CD4-positive, alpha-beta T cell treated with Interferon gamma for 1 hour (primary cell): ENCODE results near the gene IL1RAPL2.

Experiments used
- DNase-seq: peaks from one replicate; pipeline ENCODE4 v3.0.0-alpha.2; 2020

Gene IL1RAPL2

GRCh38 chrX:105477351-105477750 lies 911.4 kb downstream of the IL1RAPL2 start:
- no peak for DNase-seq

- no peak for DNase-seq
Measured at GRCh38 chrX:105480646-105481310, 914.8 kb downstream of the IL1RAPL2 start.

GRCh38 chrX:105483011-105483410 lies 917.0 kb downstream of the IL1RAPL2 start:
- DNase-seq = no peak

- no peak for DNase-seq
Measured at GRCh38 chrX:105488716-105489115, 922.7 kb downstream of the IL1RAPL2 start.

GRCh38 chrX:105495376-105495775 lies 929.4 kb downstream of the IL1RAPL2 start:
- no peak for DNase-seq

- no peak for DNase-seq
Measured at GRCh38 chrX:105502336-105502735, 936.3 kb downstream of the IL1RAPL2 start.

GRCh38 chrX:105515561-105515960 lies 949.6 kb downstream of the IL1RAPL2 start:
- no peak for DNase-seq

- no peak for DNase-seq
Measured at GRCh38 chrX:105526431-105526830, 960.4 kb downstream of the IL1RAPL2 start.

GRCh38 chrX:105527759-105528158 lies 961.8 kb downstream of the IL1RAPL2 start:
- no peak for DNase-seq

- DNase-seq = no peak
Measured at GRCh38 chrX:105533951-105534350, 968.0 kb downstream of the IL1RAPL2 start.

GRCh38 chrX:105543283-105543682 lies 977.3 kb downstream of the IL1RAPL2 start:
- no peak for DNase-seq

GRCh38 chrX:105550043-105550663 lies 984.2 kb downstream of the IL1RAPL2 start:
- DNase-seq = no peak

GRCh38 chrX:105552395-105552794 lies 986.4 kb downstream of the IL1RAPL2 start:
- DNase-seq = no peak

- no peak for DNase-seq
Measured at GRCh38 chrX:105553118-105553517, 987.1 kb downstream of the IL1RAPL2 start.

GRCh38 chrX:105564501-105564900 lies 998.5 kb downstream of the IL1RAPL2 start:
- DNase-seq = no peak

GRCh38 chrX:105565856-105566255 lies 999.9 kb downstream of the IL1RAPL2 start:
- no peak for DNase-seq

GRCh38 chrX:105567082-105567481 lies 1001.1 kb downstream of the IL1RAPL2 start:
- no peak for DNase-seq

- DNase-seq = no peak
Measured at GRCh38 chrX:105608745-105609144, 1042.7 kb downstream of the IL1RAPL2 start.

- DNase-seq = no peak
Measured at GRCh38 chrX:105609530-105609929, 1043.5 kb downstream of the IL1RAPL2 start.

- no peak for DNase-seq
Measured at GRCh38 chrX:105610411-105610810, 1044.4 kb downstream of the IL1RAPL2 start.

GRCh38 chrX:105618393-105619101 lies 1052.5 kb downstream of the IL1RAPL2 start:
- no peak for DNase-seq

- no peak for DNase-seq
Measured at GRCh38 chrX:105634180-105634579, 1068.2 kb downstream of the IL1RAPL2 start.

GRCh38 chrX:105635794-105636193 lies 1069.8 kb downstream of the IL1RAPL2 start:
- no peak for DNase-seq

GRCh38 chrX:105636667-105637066 lies 1070.7 kb downstream of the IL1RAPL2 start:
- DNase-seq = no peak
